Measurements from ENCODE around the gene LRRC28. TPM values are rescaled to one million over a fixed set of nuclear protein-coding genes. Genes with fewer than 3 reads are reported as not detected.

Gene LRRC28
- 10 to 100 TPM; 12.5 to 14.4 TPM for total RNA-seq
- 15.4 TPM for polyA plus RNA-seq (2013, experiment 1 of 2)
- polyA plus RNA-seq (2013, experiment 2 of 2): 16.6 TPM
- 1.4 to 19.1 (median 8.7) reads per million in 172 experiments for total RNA-seq

DNA sequence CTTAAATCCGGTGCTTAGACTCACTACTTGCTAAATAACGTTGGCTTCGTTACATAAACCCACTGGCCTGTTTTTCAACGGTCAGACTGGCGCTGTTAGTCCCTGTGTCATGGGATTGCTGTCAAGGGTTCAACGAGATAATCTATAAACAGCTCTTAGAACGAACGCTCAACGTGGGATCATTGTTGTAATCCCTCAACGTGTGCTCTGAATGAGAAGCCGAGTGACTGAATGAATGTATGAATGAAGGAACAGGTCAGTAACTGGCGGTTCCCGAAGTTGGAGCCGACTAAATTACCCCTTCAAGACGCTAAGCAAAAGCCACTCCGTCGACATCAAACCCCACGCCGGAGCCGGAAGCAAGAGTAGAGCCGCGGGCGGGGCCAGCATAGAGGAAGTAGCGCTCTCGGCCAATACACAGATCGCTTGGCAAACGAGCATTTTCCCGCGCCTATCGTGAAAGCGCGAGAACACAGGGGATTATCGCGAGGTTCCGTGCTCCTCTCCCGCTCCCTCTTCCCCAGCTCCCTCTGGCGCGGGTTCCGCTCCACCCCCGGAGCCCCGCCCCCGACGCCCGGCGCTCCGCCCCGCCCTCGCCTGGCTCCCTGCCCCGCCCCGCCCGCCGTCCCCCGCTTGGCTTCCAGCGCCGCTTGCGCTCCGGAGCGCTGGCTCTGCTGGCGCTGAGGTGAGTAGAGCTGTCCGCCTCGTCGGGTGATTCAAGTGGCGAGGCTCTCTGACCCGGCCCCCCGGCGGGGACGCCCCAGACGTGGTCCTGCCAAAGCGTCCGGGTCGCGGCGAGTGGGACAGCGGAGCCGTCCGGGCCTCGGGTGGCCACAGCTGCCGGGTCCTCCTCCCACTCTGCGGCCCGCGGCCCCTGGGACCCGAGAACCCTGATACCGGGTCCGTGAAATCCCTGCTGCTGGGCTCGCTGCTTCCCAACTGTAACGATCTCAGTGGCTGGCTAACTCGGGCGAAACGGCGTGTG is at the start of gene LRRC28:
Gene LRRC28 (plus strand): TSS at position 625 of the 985 bp plus-strand sequence. CDS start 4,477 bp downstream, outside the sequence.
- Mint-ChIP-seq H3K36me3 (ENCODE audit: low read depth) (peaks cover 7% of the 10 kb centered on the region), H3K9me3 (peaks cover 3% of the 10 kb centered on the region), H3K4me1 (ENCODE audit: low read depth) (peaks cover 24% of the 10 kb centered on the region), H3K4me3 (peak within 1 kb of the TSS; percentile 95), H3K27me3 (no peaks in the 10 kb centered on the region), H3K27ac (peak within 1 kb of the TSS; percentile 81)
- intact Hi-C loops (cut with DNase I, micrococcal nuclease): loop anchor here in 1 of 2 experiments (1.0 to 5.0 kb wide), 3 partner anchors 482 to 1096 kb away; partner anchors contain the start of gene LYSMD4
- peak; percentile 98 for ATAC-seq (ENCODE audit: poor library complexity)
- POLR2A ChIA-PET: interaction anchor here (0.6 to 1.8 kb wide), 6 partner anchors 12 to 482 kb away, joined by 3 to 10 read pairs (median 4); partner anchors contain the start of genes LYSMD4 and MEF2A
- Histone ChIP-seq H3K9me3 (ENCODE audit: control insufficient read depth in 1 of 2, insufficient read depth in 1 of 2, low read length in 2 of 2) (no peaks in the 10 kb centered on the region), H3K27ac (ENCODE audit: low read depth in 1 of 2, low read length in 2 of 2) (peak within 1 kb of the TSS; percentile 37 to 53), H3K36me3 (ENCODE audit: insufficient read depth, low read length) (no peaks in the 10 kb centered on the region), H3K4me3 (ENCODE audit: low read length) (peak within 1 kb of the TSS; percentile 75), H3K27me3 (ENCODE audit: control insufficient read depth in 1 of 2, insufficient read depth in 2 of 2, low read length in 2 of 2) (no peaks in the 10 kb centered on the region), H3K4me1 (ENCODE audit: insufficient read depth, low read length) (peaks cover 22% of the 10 kb centered on the region)
- DNase-seq: peak; percentile 85 to 98 (median 90)
- TF ChIP-seq, protein P1, sequence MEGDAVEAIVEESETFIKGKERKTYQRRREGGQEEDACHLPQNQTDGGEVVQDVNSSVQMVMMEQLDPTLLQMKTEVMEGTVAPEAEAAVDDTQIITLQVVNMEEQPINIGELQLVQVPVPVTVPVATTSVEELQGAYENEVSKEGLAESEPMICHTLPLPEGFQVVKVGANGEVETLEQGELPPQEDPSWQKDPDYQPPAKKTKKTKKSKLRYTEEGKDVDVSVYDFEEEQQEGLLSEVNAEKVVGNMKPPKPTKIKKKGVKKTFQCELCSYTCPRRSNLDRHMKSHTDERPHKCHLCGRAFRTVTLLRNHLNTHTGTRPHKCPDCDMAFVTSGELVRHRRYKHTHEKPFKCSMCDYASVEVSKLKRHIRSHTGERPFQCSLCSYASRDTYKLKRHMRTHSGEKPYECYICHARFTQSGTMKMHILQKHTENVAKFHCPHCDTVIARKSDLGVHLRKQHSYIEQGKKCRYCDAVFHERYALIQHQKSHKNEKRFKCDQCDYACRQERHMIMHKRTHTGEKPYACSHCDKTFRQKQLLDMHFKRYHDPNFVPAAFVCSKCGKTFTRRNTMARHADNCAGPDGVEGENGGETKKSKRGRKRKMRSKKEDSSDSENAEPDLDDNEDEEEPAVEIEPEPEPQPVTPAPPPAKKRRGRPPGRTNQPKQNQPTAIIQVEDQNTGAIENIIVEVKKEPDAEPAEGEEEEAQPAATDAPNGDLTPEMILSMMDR (IDR thresholded peaks at IDR 0.05): no peak
- CTCF ChIA-PET: interaction anchor here (0.6 to 1.7 kb wide), 3 partner anchors 42 to 598 kb away, joined by 3 to 5 read pairs (median 5); no protein-coding TSS in a partner anchor

DNA sequence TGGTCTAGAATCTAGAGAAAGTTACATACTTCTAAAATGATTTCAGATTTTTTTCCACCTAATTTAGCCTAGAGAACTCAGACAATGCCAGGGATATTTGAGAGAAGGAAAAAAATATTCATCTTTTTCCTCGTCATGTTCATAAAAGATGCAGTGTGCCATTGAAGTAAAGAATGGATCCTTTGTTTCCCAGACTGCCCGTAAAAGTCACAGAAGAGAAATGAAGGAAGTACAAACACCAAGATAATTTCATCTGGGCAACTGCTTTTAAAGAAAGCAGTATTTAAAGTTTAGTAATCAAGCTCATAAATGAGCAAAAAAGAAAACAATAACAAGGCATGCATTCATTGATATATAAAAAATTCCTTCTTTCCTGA is 49.1 kb upstream of the LRRC28 start:
- no peak for ATAC-seq (ENCODE audit: poor library complexity)
- peaks cover 14% of the 10 kb centered on the region for H3K27me3 Mint-ChIP-seq
- POLR2A ChIA-PET: no interaction called here
- no peaks in the 10 kb centered on the region for H3K4me1 Mint-ChIP-seq (ENCODE audit: low read depth)
- H3K27me3 ChIP-seq (ENCODE audit: control insufficient read depth in 1 of 2, insufficient read depth in 2 of 2, low read length in 2 of 2): no peaks in the 10 kb centered on the region
- intact Hi-C loops (cut with DNase I, micrococcal nuclease): no loop called here
- no peaks in the 10 kb centered on the region for H3K36me3 Mint-ChIP-seq (ENCODE audit: low read depth)
- H3K4me3 Mint-ChIP-seq: no peak overlapping the region
- H3K9me3 Mint-ChIP-seq: no peaks in the 10 kb centered on the region
- TF ChIP-seq, protein P1 (IDR thresholded peaks at IDR 0.05): no peak
- no peaks in the 10 kb centered on the region for H3K36me3 ChIP-seq (ENCODE audit: insufficient read depth, low read length)
- CTCF ChIA-PET: no interaction called here
- no peaks in the 10 kb centered on the region for H3K9me3 ChIP-seq (ENCODE audit: control insufficient read depth in 1 of 2, insufficient read depth in 1 of 2, low read length in 2 of 2)
- H3K4me1 ChIP-seq (ENCODE audit: insufficient read depth, low read length): no peaks in the 10 kb centered on the region
- H3K4me3 ChIP-seq (ENCODE audit: low read length): no peak overlapping the region
- no peak for DNase-seq
- no peak overlapping the region for H3K27ac ChIP-seq (ENCODE audit: low read depth in 1 of 2, low read length in 2 of 2)
- H3K27ac Mint-ChIP-seq: no peak overlapping the region

- no peaks in the 10 kb centered on the region for H3K9me3 Mint-ChIP-seq
- H3K4me3 Mint-ChIP-seq: no peak overlapping the region
- no peaks in the 10 kb centered on the region for H3K36me3 Mint-ChIP-seq (ENCODE audit: low read depth)
- Histone ChIP-seq H3K4me1 (ENCODE audit: insufficient read depth, low read length) (no peaks in the 10 kb centered on the region), H3K27me3 (ENCODE audit: control insufficient read depth in 1 of 2, insufficient read depth in 2 of 2, low read length in 2 of 2) (no peaks in the 10 kb centered on the region), H3K4me3 (ENCODE audit: low read length) (no peak overlapping the region), H3K36me3 (ENCODE audit: insufficient read depth, low read length) (no peaks in the 10 kb centered on the region), H3K27ac (ENCODE audit: low read depth in 1 of 2, low read length in 2 of 2) (no peak overlapping the region), H3K9me3 (ENCODE audit: control insufficient read depth in 1 of 2, insufficient read depth in 1 of 2, low read length in 2 of 2) (no peaks in the 10 kb centered on the region)
- TF ChIP-seq, protein P1 (IDR thresholded peaks at IDR 0.05): no peak
- ChIA-PET CTCF (interaction anchor here (1.0 kb wide), 1 partner anchor 107 kb away, joined by 4 read pairs; no protein-coding TSS in a partner anchor), POLR2A (no interaction called here)
- intact Hi-C loops (cut with DNase I, micrococcal nuclease): no loop called here
- H3K4me1 Mint-ChIP-seq (ENCODE audit: low read depth): no peaks in the 10 kb centered on the region
- DNase-seq (no peak), ATAC-seq (ENCODE audit: poor library complexity) (no peak)
- H3K27me3 Mint-ChIP-seq: peaks cover 14% of the 10 kb centered on the region
- H3K27ac Mint-ChIP-seq: no peak overlapping the region
These were observed 43.6 kb upstream of the LRRC28 start for GRCh38 chr15:99207672-99208071.
